ENCODE results near the gene ABCC4.
A peak's percentile ranks its signal among the peaks of the same experiment; 100 is the strongest.
"Not testable (repeated sequence)": the region's sequence is repeated elsewhere in the genome, so short reads cannot be mapped to it uniquely, and the experiment has no call there.

Gene ABCC4

GRCh38 chr13:95181586-95181985 is 119.7 kb downstream of the ABCC4 start:
- no peak overlapping the region for H3K4me3 ChIP-seq (ENCODE audit: low read depth, low read length)
- no peak for DNase-seq (ENCODE audit: low read depth)

- DNase-seq (ENCODE audit: low read depth) = no peak
Measured at GRCh38 chr13:95180513-95181245, 120.6 kb downstream of the ABCC4 start.

GRCh38 chr13:95176611-95177259 is 124.5 kb downstream of the ABCC4 start:
- no peak overlapping the region for H3K4me3 ChIP-seq (ENCODE audit: low read depth, low read length)
- no peak for DNase-seq (ENCODE audit: low read depth)

More at GRCh38 chr13:95180513-95181245, 120.6 kb downstream of the ABCC4 start:
- H3K4me3 ChIP-seq (ENCODE audit: low read depth, low read length) = no peak overlapping the region

- H3K4me3 ChIP-seq (ENCODE audit: low read depth, low read length) = no peak overlapping the region
- DNase-seq (ENCODE audit: low read depth) = no peak
Measured at GRCh38 chr13:95174517-95174916, 126.7 kb downstream of the ABCC4 start.

- H3K4me3 ChIP-seq (ENCODE audit: low read depth, low read length) = no peak overlapping the region
- no peak for DNase-seq (ENCODE audit: low read depth)
Measured at GRCh38 chr13:95168191-95168590, 133.1 kb downstream of the ABCC4 start.

GRCh38 chr13:95167003-95167402 is 134.2 kb downstream of the ABCC4 start:
- not testable (repeated sequence) for DNase-seq (ENCODE audit: low read depth)

GRCh38 chr13:95164830-95165229 is 136.4 kb downstream of the ABCC4 start:
- DNase-seq (ENCODE audit: low read depth) = no peak
- H3K4me3 ChIP-seq (ENCODE audit: low read depth, low read length) = no peak overlapping the region

More at GRCh38 chr13:95167003-95167402, 134.2 kb downstream of the ABCC4 start:
- not testable (repeated sequence) for H3K4me3 ChIP-seq (ENCODE audit: low read depth, low read length)

- no peak for DNase-seq (ENCODE audit: low read depth)
- H3K4me3 ChIP-seq (ENCODE audit: low read depth, low read length) = no peak overlapping the region
Measured at GRCh38 chr13:95160112-95160906, 140.9 kb downstream of the ABCC4 start.

GRCh38 chr13:95159458-95159857 is 141.8 kb downstream of the ABCC4 start:
- DNase-seq (ENCODE audit: low read depth) = no peak
- H3K4me3 ChIP-seq (ENCODE audit: low read depth, low read length) = no peak overlapping the region

- no peak for DNase-seq (ENCODE audit: low read depth)
- H3K4me3 ChIP-seq (ENCODE audit: low read depth, low read length) = no peak overlapping the region
Measured at GRCh38 chr13:95156208-95156607, 145.0 kb downstream of the ABCC4 start.

- no peak for DNase-seq (ENCODE audit: low read depth)
- no peak overlapping the region for H3K4me3 ChIP-seq (ENCODE audit: low read depth, low read length)
Measured at GRCh38 chr13:95155504-95155903, 145.7 kb downstream of the ABCC4 start.

- no peak for DNase-seq (ENCODE audit: low read depth)
- no peak overlapping the region for H3K4me3 ChIP-seq (ENCODE audit: low read depth, low read length)
Measured at GRCh38 chr13:95155093-95155492, 146.2 kb downstream of the ABCC4 start.

GRCh38 chr13:95154413-95154886 is 146.8 kb downstream of the ABCC4 start:
- H3K4me3 ChIP-seq (ENCODE audit: low read depth, low read length) = no peak overlapping the region
- DNase-seq (ENCODE audit: low read depth) = no peak

GRCh38 chr13:95153647-95154412 is 147.4 kb downstream of the ABCC4 start:
- peak; percentile 19 for DNase-seq (ENCODE audit: low read depth)
- no peak overlapping the region for H3K4me3 ChIP-seq (ENCODE audit: low read depth, low read length)

- H3K4me3 ChIP-seq (ENCODE audit: low read depth, low read length) = no peak overlapping the region
- no peak for DNase-seq (ENCODE audit: low read depth)
Measured at GRCh38 chr13:95151942-95152587, 149.2 kb downstream of the ABCC4 start.

GRCh38 chr13:95150555-95150954 is 150.7 kb downstream of the ABCC4 start:
- H3K4me3 ChIP-seq (ENCODE audit: low read depth, low read length) = no peak overlapping the region
- no peak for DNase-seq (ENCODE audit: low read depth)

- DNase-seq (ENCODE audit: low read depth) = no peak
- H3K4me3 ChIP-seq (ENCODE audit: low read depth, low read length) = no peak overlapping the region
Measured at GRCh38 chr13:95146486-95146885, 154.8 kb downstream of the ABCC4 start.

GRCh38 chr13:95145587-95145986 is 155.7 kb downstream of the ABCC4 start:
- H3K4me3 ChIP-seq (ENCODE audit: low read depth, low read length) = no peak overlapping the region
- no peak for DNase-seq (ENCODE audit: low read depth)

- DNase-seq (ENCODE audit: low read depth) = no peak
- no peak overlapping the region for H3K4me3 ChIP-seq (ENCODE audit: low read depth, low read length)
Measured at GRCh38 chr13:95140502-95140901, 160.7 kb downstream of the ABCC4 start.

Data from skeletal muscle cell (primary cell).